ENCODE measurements around the gene PGD. TPM values are rescaled to one million over a fixed set of nuclear protein-coding genes. Genes with fewer than 3 reads are reported as not detected.

The PGD gene
- total and polyA plus RNA-seq, 2 donors (not counting 1 experiment from before 2014, with no cell fraction given): 13.7 to 56.7 TPM

DNA sequence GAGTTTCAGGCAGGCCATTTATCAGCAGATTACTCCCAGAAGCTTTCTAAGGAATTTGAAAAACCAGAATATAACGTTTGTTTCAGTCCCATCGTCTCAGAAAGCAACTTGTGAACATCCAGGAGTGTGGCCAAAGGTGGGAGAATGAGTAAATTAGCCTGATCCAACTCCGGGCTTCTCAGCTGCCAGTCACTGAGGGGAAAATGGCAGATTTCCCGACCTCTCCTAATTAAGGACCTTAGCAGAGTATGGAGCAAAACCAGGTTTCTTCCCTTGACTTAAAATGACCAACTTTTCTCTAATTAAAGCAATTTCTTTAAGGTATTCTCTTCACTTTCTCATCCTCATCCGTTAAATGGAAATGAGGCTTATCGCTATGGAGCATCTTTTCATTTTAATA, 52.0 kb downstream of the PGD start:
- no peak overlapping the region for H2AFZ ChIP-seq (ENCODE audit: insufficient read depth, low read depth, low read length, poor library complexity, severe bottlenecking)
- no peaks in the 10 kb centered on the region for H3K27me3 Mint-ChIP-seq
- H3K4me2 ChIP-seq (replicated peaks; ENCODE audit: low read depth, low read length, poor library complexity, severe bottlenecking): no peak overlapping the region
- no peak overlapping the region for H3K27ac Mint-ChIP-seq
- intact Hi-C loops (cut with micrococcal nuclease): no loop called here
- H3K36me3 ChIP-seq (replicated peaks in 1 of 2; ENCODE audit: control extremely low read depth in 1 of 2, control insufficient read depth in 1 of 2, extremely low read depth in 1 of 2, insufficient read depth in 2 of 2, low read length in 1 of 2): no peaks in the 10 kb centered on the region
- CTCF ChIA-PET: interaction anchor here (0.7 kb wide), 1 partner anchor 813 kb away, joined by 3 read pairs; no protein-coding TSS in a partner anchor
- H3K4me3 Mint-ChIP-seq: no peak overlapping the region
- DNase-seq: no peak
- H3K27me3 ChIP-seq (replicated peaks in 1 of 4; ENCODE audit: control extremely low read depth in 1 of 4, control insufficient read depth in 3 of 4, insufficient read depth in 4 of 4, low read length in 3 of 4): no peaks in the 10 kb centered on the region
- H4K20me1 ChIP-seq (ENCODE audit: control insufficient read depth, insufficient read depth, low read length, poor library complexity, severe bottlenecking): no peaks in the 10 kb centered on the region
- POLR2A ChIA-PET: no interaction called here
- H3K4me3 ChIP-seq (ENCODE audit: control extremely low read depth in 1 of 5, extremely low read depth in 1 of 5, insufficient read depth in 1 of 5, low read depth in 2 of 5, low read length in 4 of 5): no peak overlapping the region
- no peak for ATAC-seq (ENCODE audit: low read depth)
- no peaks in the 10 kb centered on the region for H3K79me2 ChIP-seq (ENCODE audit: control insufficient read depth, insufficient read depth, low read length)
- H3K9me3 ChIP-seq (ENCODE audit: control extremely low read depth in 1 of 3, control insufficient read depth in 2 of 3, insufficient read depth in 1 of 3, low read length in 2 of 3): peaks cover 0 to 8% (median 0%) of the 10 kb centered on the region in 3 donors
- no peak for TF ChIP-seq EZH2 (IDR thresholded peaks at IDR 0.05; ENCODE audit: borderline replicate concordance, insufficient read depth, low read depth, low read length, poor library complexity, severe bottlenecking)
- TF ChIP-seq CTCF (IDR thresholded peaks at IDR 0.05): no peak
- 71% methylated on average over 4 of the region's 6 CpGs for WGBS (ENCODE audit: insufficient coverage)
- H3K9ac ChIP-seq (ENCODE audit: low read length): no peak overlapping the region
- no peaks in the 10 kb centered on the region for H3K9me3 Mint-ChIP-seq (ENCODE audit: insufficient read depth)
- no peak overlapping the region for H3K27ac ChIP-seq (ENCODE audit: low read length in 2 of 2)
- no peaks in the 10 kb centered on the region for H3K4me1 Mint-ChIP-seq
- H3K4me1 ChIP-seq (ENCODE audit: control insufficient read depth in 2 of 2, insufficient read depth in 2 of 2, low read length in 2 of 2): no peaks in the 10 kb centered on the region

GRCh38 chr1:10451287-10451686, 52.4 kb downstream of the PGD start:
- H3K9ac ChIP-seq (ENCODE audit: low read length): no peak overlapping the region
- H3K9me3 ChIP-seq (ENCODE audit: control extremely low read depth in 1 of 3, control insufficient read depth in 2 of 3, insufficient read depth in 1 of 3, low read length in 2 of 3): peaks cover 0 to 8% (median 0%) of the 10 kb centered on the region in 3 donors
- no peak overlapping the region for H2AFZ ChIP-seq (ENCODE audit: insufficient read depth, low read depth, low read length, poor library complexity, severe bottlenecking)
- H3K27me3 ChIP-seq (replicated peaks in 1 of 4; ENCODE audit: control extremely low read depth in 1 of 4, control insufficient read depth in 3 of 4, insufficient read depth in 4 of 4, low read length in 3 of 4): no peaks in the 10 kb centered on the region
- no peaks in the 10 kb centered on the region for H4K20me1 ChIP-seq (ENCODE audit: control insufficient read depth, insufficient read depth, low read length, poor library complexity, severe bottlenecking)
- Mint-ChIP-seq H3K27ac (no peak overlapping the region), H3K27me3 (no peaks in the 10 kb centered on the region), H3K4me3 (no peak overlapping the region), H3K9me3 (ENCODE audit: insufficient read depth) (no peaks in the 10 kb centered on the region), H3K4me1 (no peaks in the 10 kb centered on the region)
- H3K4me1 ChIP-seq (ENCODE audit: control insufficient read depth in 2 of 2, insufficient read depth in 2 of 2, low read length in 2 of 2): no peaks in the 10 kb centered on the region
- CTCF ChIA-PET: interaction anchor here (0.7 to 0.8 kb wide), 2 partner anchors 43 to 813 kb away, joined by 3 read pairs; no protein-coding TSS in a partner anchor
- no peak overlapping the region for H3K4me3 ChIP-seq (ENCODE audit: control extremely low read depth in 1 of 5, extremely low read depth in 1 of 5, insufficient read depth in 1 of 5, low read depth in 2 of 5, low read length in 4 of 5)
- no peak for DNase-seq
- H3K27ac ChIP-seq (ENCODE audit: low read length in 2 of 2): no peak overlapping the region
- TF ChIP-seq CTCF (IDR thresholded peaks at IDR 0.05) (no peak), EZH2 (IDR thresholded peaks at IDR 0.05; ENCODE audit: borderline replicate concordance, insufficient read depth, low read depth, low read length, poor library complexity, severe bottlenecking) (no peak)
- 18% methylated on average over 2 of the region's 10 CpGs for WGBS (ENCODE audit: insufficient coverage)
- no peak overlapping the region for H3K4me2 ChIP-seq (replicated peaks; ENCODE audit: low read depth, low read length, poor library complexity, severe bottlenecking)
- no peak for ATAC-seq (ENCODE audit: low read depth)
- H3K36me3 ChIP-seq (replicated peaks in 1 of 2; ENCODE audit: control extremely low read depth in 1 of 2, control insufficient read depth in 1 of 2, extremely low read depth in 1 of 2, insufficient read depth in 2 of 2, low read length in 1 of 2): no peaks in the 10 kb centered on the region
- H3K79me2 ChIP-seq (ENCODE audit: control insufficient read depth, insufficient read depth, low read length): no peaks in the 10 kb centered on the region
- POLR2A ChIA-PET: no interaction called here
- intact Hi-C loops (cut with micrococcal nuclease): no loop called here

All from B cell (primary cell).